HG03196 (cell line): Measurements from ENCODE around the gene HOPX.
"Not testable (repeated sequence)": the region's sequence is repeated elsewhere in the genome, so short reads cannot be mapped to it uniquely, and the experiment has no call there.

Experiments
- ATAC-seq: cut with Tn5 transposase; IDR thresholded peaks from one replicate; pipeline ENCODE4 v1.9.1; 2021; ENCODE audit not compliant: unreplicated experiment

Gene HOPX

DNA sequence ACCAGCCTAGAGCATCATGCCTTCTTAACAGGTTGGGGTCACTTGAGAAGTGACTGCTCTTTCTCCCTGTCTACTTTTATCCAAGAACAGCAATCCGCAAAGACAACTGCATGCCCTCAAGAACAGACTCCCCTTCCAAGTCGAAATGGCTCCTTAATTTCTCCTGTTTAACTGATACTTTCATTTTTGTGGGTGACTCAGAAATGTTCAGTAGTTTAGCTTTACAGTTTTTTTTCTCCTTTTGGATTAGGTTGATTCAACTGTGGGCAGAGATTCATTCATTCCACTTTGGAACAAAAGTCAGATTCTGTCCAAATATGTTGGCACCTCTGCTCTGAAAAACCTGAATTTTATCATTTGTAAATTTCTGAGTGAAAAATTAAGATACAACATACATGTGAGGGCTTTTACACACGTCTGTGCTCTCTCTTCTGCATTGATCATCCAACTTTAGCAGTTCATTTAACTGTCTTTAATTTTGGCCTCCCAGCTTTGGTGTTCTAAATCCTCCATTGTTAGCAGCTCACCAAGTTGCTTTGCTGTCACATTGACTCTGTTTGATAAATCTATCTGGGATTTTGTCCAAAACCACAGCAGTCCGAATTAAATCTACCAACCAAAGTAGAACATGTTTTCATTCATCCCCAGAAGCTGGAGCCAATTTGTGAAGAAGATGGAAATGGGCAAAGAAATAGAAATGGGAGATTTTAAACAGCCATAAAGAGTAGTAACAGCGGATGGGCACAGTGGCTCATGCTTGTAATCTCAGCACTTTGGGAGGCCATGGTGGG lies 50.0 kb downstream of the HOPX start:
- ATAC-seq: no peak

DNA sequence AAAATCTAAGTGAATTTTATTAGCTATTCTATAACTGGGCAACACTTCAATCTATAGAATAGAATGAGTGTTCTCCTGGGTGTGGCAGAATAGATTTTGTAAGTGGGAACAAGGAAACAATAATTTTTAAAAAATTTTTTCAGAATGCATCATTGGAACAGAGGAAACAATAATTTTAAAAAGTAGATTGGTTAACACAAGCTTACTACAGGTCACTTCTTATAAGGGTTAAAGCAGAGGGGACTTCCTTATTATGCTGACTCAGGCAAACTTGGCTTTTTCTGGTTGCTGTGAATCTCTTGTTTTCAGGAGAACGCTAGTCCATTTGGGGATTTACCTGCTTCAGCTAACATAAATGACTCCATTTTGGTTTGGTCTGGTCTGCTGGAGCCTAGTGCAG lies 52.5 kb downstream of the HOPX start:
- no peak for ATAC-seq

GRCh38 chr4:56627985-56628384 lies 53.1 kb downstream of the HOPX start:
- no peak for ATAC-seq

GRCh38 chr4:56627375-56627774 lies 53.7 kb downstream of the HOPX start:
- ATAC-seq: no peak

DNA sequence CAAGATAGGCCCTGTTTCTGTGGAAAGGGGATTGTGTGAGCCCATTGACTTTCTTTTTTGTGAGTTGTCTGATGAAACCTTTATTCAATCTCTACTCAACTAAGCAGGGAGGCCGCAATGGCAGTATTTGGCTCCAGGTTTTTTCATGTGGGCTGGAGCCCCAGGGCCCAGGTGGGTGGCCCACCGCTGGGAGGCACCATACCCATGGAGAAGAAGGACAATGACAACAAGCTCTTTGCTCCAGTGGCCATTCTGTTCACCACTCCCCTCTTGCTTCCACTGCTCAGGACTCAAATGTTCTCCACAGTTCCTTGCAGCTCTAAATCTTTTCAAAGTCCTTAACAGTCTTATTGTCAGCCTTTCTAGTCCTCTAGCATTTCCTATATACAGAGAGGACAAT lies 54.1 kb downstream of the HOPX start:
- no peak for ATAC-seq

DNA sequence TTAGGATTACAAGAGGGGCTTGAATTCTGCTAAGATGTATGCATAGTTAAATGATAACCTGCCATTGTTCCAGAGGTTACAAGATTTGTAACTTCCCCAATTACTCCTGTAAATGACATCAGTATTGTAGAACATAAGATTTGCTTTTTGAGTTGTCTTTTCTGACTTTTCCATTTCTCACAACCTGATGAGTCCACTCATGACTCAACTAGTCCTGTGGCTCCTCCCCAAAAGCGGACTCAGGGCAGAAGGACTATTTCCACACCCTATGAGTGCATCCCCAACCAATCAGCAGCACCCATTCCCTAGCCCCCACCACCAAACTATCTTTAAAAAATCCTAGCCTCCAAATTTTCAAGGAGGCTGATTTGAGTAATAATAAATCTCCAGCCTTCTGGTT lies 54.7 kb downstream of the HOPX start:
- ATAC-seq: no peak

DNA sequence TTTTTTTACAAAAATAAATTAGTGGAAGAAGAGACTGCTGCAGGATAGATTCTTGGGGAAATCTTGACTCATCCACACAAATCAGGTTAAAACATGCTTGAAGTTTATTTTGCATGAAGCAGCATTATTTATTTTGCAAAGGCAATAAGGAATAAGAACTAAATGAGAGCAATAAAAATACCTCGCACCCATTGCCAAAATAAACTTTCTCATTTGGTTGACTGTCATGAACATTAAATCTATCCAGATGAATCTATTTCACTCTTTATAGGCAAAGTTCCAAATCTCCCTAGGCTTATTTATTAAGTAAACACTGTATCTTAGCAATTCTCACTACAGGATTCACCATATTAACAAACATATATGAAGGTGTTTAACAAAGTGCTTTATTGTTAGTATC lies 58.9 kb downstream of the HOPX start:
- ATAC-seq: no peak

DNA sequence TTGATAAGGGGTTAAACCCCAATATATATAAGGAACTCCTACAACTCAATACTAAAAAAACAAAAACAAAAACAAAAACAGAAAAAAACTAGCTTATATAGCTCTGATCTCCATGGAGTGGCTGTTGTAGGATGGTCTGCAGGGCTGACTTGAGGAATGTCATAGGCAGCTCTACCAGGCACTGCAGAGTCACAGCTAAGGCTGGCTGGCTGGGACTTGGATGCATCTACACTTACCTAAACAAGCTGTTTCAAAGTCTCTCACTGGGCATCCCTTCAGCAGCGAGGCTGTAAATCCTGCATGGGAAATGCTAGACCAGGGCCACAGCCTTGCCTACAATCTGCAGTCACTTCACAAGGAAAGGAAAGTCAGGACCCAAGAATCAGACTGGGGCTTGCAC lies 61.3 kb downstream of the HOPX start:
- ATAC-seq: no peak

DNA sequence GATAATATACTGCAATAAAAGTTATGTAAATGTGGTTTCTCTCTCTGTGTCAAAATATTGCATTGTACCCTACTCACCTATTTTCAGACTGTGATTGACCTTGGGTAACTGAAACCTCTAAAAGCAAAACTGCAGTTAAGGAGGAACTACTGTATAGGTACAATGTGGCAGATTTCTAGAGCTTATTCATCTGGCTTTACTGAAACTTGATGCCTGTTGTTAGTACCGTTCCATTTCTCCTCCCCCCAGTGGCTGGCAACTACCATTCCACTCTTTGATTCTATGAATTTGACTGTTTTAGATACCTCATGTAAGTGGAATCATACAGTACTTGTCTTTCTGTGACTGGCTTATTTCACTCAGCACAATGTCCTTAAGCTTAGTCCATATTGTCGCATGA lies 61.9 kb downstream of the HOPX start:
- ATAC-seq: no peak

DNA sequence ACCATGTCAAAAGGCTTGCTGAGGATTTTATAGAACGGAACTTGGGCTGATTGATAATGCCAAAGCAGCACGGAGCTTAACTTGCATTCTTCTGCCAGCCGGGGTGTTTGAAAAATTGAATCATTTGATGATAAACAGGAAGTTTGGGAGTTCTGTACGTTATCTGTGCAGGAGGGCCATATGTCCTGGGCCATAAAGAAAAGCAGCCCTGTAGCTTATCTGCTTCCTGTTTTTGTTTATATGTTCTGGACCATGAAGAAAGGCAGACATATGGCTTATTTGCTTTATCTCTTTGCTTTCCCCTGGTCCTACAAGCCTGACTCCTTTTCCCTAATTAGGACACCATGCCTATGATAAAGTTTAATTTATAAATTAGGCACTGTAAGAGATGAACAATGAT lies 62.4 kb downstream of the HOPX start:
- no peak for ATAC-seq

DNA sequence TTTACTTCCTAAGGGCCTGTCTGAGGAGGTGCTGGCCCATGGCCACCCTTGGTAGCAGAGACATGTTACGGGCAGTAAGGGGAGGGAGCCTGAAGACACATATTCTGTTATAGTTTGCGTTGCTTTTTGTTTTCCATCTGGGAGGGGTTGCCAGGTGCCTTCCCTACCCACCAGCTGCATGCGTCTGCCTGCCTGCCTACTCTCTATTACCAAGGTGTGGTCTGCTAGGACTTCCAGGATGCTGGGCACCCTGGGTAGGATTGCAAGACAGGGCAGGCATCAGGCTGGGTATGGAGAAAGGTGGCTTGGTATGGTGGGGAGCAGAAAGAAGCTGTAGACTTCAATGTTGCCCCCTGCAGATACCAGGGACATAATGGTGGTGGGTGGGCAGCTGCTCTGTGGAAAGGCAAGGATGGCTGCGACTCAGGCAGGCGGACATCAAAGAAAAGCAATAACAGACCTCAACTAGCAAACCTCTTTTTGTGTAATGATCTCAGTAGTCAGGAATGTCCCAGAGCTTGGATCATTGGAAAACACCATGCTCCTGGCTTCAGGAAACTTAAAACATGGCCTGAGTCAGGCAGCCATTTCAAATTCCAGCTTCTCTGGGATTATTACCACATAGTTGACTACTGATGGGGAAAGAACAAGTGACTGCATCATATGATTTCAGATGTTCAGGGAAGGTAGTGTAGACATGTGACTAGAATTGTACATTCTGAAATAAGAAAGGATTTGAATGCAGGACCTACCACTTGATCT lies 67.8 kb downstream of the HOPX start:
- ATAC-seq: no peak

DNA sequence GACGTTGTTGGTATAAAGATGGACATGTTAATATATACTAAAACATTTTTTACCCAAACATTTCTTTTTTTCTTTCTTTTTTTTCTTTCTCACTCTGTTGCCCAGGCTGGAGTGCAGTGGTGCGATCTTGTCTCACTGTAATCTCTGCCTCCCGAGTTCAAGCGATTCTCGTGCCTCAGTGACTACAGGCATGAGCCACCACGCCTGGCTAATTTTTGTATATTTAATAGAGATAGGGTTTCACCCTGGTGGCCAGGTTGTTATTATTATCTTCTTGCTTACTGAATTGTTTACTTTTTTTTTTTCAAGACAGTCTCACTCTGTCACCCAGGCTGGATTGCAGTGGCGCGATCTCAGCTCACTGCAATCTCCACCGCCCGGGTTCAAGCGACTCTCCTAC lies 68.8 kb downstream of the HOPX start:
- no peak for ATAC-seq

DNA sequence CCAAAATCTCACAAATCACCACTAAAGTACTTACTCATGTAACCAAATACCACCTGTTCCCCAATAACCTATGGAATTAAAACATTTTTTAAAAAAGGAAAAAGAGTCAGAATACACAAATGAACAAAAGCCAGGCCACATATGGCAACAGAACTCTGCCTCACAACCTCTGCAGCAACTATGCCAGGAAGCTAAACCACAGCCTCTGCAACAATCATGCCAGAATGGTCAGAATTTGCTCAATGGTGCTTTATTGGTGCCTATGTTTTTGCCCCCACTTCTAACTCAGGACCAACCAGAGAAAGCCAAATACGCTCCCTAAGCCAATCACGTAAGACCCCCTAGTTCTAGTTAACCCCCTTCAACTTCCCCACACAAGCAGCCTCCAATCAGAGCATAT lies 69.6 kb downstream of the HOPX start:
- ATAC-seq: no peak

- ATAC-seq: not testable (repeated sequence)
These were observed 70.9 kb downstream of the HOPX start for GRCh38 chr4:56610170-56610569.

DNA sequence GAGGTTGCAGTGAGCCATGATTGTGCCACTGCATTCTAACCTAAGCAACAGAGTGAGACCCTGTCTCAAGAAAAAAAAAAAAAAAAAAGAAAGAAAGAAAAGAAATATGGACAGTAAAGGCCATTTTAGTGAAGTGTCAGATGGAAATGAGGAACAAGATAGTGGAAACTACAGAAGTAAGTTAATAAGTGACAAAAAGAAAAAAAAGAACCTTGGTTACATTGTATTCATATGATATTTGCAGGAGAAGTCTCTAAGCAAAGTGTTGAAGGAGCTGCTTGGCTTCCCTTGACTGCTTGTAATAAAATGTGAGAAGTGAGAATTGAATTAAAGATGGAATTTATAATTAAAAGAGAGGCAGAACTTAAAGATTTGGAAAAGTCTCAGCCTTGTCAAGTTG lies 73.2 kb downstream of the HOPX start:
- no peak for ATAC-seq

DNA sequence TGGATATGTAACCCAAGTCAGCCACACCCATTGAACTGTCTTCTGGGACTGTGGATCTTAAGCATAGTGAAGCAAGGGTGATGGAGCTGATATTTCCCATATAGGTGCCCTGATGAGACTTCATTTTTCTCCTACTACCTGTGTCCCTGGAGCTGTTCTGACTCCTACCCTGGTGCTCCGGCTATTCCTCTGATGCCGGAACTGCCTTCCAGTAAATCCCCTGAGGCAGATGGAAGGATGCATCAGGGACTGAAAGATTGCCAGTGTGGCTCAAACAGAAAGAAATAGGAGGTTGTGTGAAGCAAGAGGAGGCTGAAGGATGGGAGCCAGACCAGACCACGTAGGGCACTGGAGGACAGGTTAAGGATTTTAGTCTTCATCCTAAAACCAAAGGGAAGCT lies 74.7 kb downstream of the HOPX start:
- ATAC-seq: no peak

GRCh38 chr4:56605464-56605863 lies 75.6 kb downstream of the HOPX start:
- not testable (repeated sequence) for ATAC-seq

GRCh38 chr4:56603297-56603696 lies 77.8 kb downstream of the HOPX start:
- no peak for ATAC-seq
